SK-N-MC (cell line): ENCODE results near the gene UNC5C.

ENCODE experiments used
- EZH2 ChIP-seq: fragments of 200-600 bp; sonication (generic); IDR thresholded peaks from one replicate; pipeline ENCODE4 v1.6.1; 2017; ENCODE audit warnings: antibody characterized with exemption
- POLR2AphosphoS5 ChIP-seq: IDR thresholded peaks from 2 replicates; pipeline ENCODE4 v1.6.1; 2012; ENCODE audit warnings: mild to moderate bottlenecking, low read depth, low read length, borderline replicate concordance

- TF ChIP-seq POLR2AphosphoS5 (no peak), EZH2 (no peak)
Observed at GRCh38 chr4:95314573-95314972, 234.2 kb downstream of the UNC5C start.
